ENCODE measurements around the gene PLEKHB1. TPM values are rescaled to one million over a fixed set of nuclear protein-coding genes. Genes with fewer than 3 reads are reported as not detected.

Gene PLEKHB1
- total RNA-seq, 6 experiments from 2014 or later = 0.42 to 2.1 (median 0.96) TPM

- no peak for DNase-seq
- intact Hi-C loops (cut with DNase I) = no loop called here
These were observed 2.2 kb downstream of the PLEKHB1 start for GRCh38 chr11:73648571-73649046.

GRCh38 chr11:73649206-73649605 is 2.8 kb downstream of the PLEKHB1 start:
- no peak overlapping the region for H3K27ac ChIP-seq
- DNase-seq = no peak
- H3K36me3 ChIP-seq = no peaks in the 10 kb centered on the region
- TF ChIP-seq POLR2A (IDR thresholded peaks at IDR 0.05) = no peak
- no peak for TF ChIP-seq CTCF (IDR thresholded peaks at IDR 0.05)
- intact Hi-C loops (cut with DNase I) = no loop called here
- no peak overlapping the region for H3K4me3 ChIP-seq
- H3K9me3 ChIP-seq = no peaks in the 10 kb centered on the region
- ATAC-seq = no peak
- peaks cover 0 to under 1% (median 0%) of the 10 kb centered on the region in 4 donors for H3K4me1 ChIP-seq
- WGBS (ENCODE audit: insufficient coverage, low coverage, low lambda C conversion rate, missing lambda C conversion rate) = 74% methylated on average over 8 of the region's 9 CpGs
- no peaks in the 10 kb centered on the region for H3K27me3 ChIP-seq

More at GRCh38 chr11:73648571-73649046, 2.2 kb downstream of the PLEKHB1 start:
- 64% methylated on average over 2 of the region's 8 CpGs for WGBS (ENCODE audit: insufficient coverage, low coverage, low lambda C conversion rate, missing lambda C conversion rate)
- Histone ChIP-seq H3K36me3 (no peaks in the 10 kb centered on the region), H3K27me3 (no peaks in the 10 kb centered on the region), H3K9me3 (no peaks in the 10 kb centered on the region), H3K27ac (no peak overlapping the region), H3K4me1 (no peaks in the 10 kb centered on the region), H3K4me3 (no peak overlapping the region)
- TF ChIP-seq CTCF (IDR thresholded peaks at IDR 0.05) (no peak), POLR2A (IDR thresholded peaks at IDR 0.05) (no peak)
- no peak for ATAC-seq

GRCh38 chr11:73650400-73650799 is 4.0 kb downstream of the PLEKHB1 start:
- H3K9me3 ChIP-seq = no peaks in the 10 kb centered on the region
- H3K27me3 ChIP-seq = no peaks in the 10 kb centered on the region
- no peak for DNase-seq
- no peak for ATAC-seq
- no peak overlapping the region for H3K4me3 ChIP-seq
- WGBS (ENCODE audit: insufficient coverage, low coverage, low lambda C conversion rate, missing lambda C conversion rate) = 93% methylated on average over 3 of the region's 14 CpGs
- TF ChIP-seq POLR2A (IDR thresholded peaks at IDR 0.05) (no peak), CTCF (IDR thresholded peaks at IDR 0.05) (no peak)
- intact Hi-C loops (cut with DNase I) = loop anchor here in 1 of 2 donors (10.0 kb wide), 1 partner anchor 246 kb away; no protein-coding TSS in a partner anchor
- H3K36me3 ChIP-seq = no peaks in the 10 kb centered on the region
- H3K4me1 ChIP-seq = peaks cover 0 to 7% (median 0%) of the 10 kb centered on the region in 4 donors
- H3K27ac ChIP-seq = no peak overlapping the region

- no peaks in the 10 kb centered on the region for H3K27me3 ChIP-seq
- 80% methylated on average over 4 of the region's 5 CpGs for WGBS (ENCODE audit: insufficient coverage, low coverage, low lambda C conversion rate, missing lambda C conversion rate)
- DNase-seq (no peak), ATAC-seq (no peak)
- H3K9me3 ChIP-seq = no peaks in the 10 kb centered on the region
- H3K4me1 ChIP-seq = peaks cover 0 to 7% (median 0%) of the 10 kb centered on the region in 4 donors
- intact Hi-C loops (cut with DNase I) = loop anchor here in 1 of 2 donors (10.0 kb wide), 1 partner anchor 246 kb away; no protein-coding TSS in a partner anchor
- TF ChIP-seq CTCF (IDR thresholded peaks at IDR 0.05) = no peak
- no peaks in the 10 kb centered on the region for H3K36me3 ChIP-seq
- no peak overlapping the region for H3K4me3 ChIP-seq
- H3K27ac ChIP-seq = no peak overlapping the region
These were observed 4.9 kb downstream of the PLEKHB1 start for GRCh38 chr11:73651252-73651651.

All from right lobe of liver (tissue), 6 donors.